GM06990 (cell line): Measurements from ENCODE around the gene TSPAN1.

Experiments
- DNase-seq: peaks from one replicate; pipeline ENCODE4 v3.0.0-alpha.2; 2011; ENCODE audit not compliant: insufficient read length; ENCODE audit errors: extremely low read depth
- H3K27me3 ChIP-seq: replicated peaks from 2 replicates; pipeline ENCODE4 v1.6.0; 2011; ENCODE audit warnings: low read length; ENCODE audit not compliant: control insufficient read depth, insufficient read depth
- H3K36me3 ChIP-seq: 2 replicates; pipeline ENCODE4 v1.5.1; 2011; ENCODE audit warnings: low read length; ENCODE audit not compliant: control insufficient read depth, insufficient read depth
- H3K4me3 ChIP-seq: replicated peaks from 2 replicates; pipeline ENCODE4 v1.5.1; 2011; ENCODE audit warnings: low read depth, mild to moderate bottlenecking, control low read depth, low read length
- TF ChIP-seq, protein P1 (sequence below): IDR thresholded peaks from 2 replicates; pipeline ENCODE4 v1.5.1; 2011; ENCODE audit warnings: low read length, control low read depth, mild to moderate bottlenecking, inconsistent platforms; ENCODE audit not compliant: insufficient read depth, poor library complexity, severe bottlenecking

The TSPAN1 gene

GRCh38 chr1:46186076-46186475 lies 11.2 kb downstream of the TSPAN1 start:
- DNase-seq, result no peak
- no peaks in the 10 kb centered on the region for H3K27me3 ChIP-seq
- no peak overlapping the region for H3K4me3 ChIP-seq
- TF ChIP-seq, protein P1, sequence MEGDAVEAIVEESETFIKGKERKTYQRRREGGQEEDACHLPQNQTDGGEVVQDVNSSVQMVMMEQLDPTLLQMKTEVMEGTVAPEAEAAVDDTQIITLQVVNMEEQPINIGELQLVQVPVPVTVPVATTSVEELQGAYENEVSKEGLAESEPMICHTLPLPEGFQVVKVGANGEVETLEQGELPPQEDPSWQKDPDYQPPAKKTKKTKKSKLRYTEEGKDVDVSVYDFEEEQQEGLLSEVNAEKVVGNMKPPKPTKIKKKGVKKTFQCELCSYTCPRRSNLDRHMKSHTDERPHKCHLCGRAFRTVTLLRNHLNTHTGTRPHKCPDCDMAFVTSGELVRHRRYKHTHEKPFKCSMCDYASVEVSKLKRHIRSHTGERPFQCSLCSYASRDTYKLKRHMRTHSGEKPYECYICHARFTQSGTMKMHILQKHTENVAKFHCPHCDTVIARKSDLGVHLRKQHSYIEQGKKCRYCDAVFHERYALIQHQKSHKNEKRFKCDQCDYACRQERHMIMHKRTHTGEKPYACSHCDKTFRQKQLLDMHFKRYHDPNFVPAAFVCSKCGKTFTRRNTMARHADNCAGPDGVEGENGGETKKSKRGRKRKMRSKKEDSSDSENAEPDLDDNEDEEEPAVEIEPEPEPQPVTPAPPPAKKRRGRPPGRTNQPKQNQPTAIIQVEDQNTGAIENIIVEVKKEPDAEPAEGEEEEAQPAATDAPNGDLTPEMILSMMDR, result no peak
- peaks cover 9% of the 10 kb centered on the region for H3K36me3 ChIP-seq

DNA sequence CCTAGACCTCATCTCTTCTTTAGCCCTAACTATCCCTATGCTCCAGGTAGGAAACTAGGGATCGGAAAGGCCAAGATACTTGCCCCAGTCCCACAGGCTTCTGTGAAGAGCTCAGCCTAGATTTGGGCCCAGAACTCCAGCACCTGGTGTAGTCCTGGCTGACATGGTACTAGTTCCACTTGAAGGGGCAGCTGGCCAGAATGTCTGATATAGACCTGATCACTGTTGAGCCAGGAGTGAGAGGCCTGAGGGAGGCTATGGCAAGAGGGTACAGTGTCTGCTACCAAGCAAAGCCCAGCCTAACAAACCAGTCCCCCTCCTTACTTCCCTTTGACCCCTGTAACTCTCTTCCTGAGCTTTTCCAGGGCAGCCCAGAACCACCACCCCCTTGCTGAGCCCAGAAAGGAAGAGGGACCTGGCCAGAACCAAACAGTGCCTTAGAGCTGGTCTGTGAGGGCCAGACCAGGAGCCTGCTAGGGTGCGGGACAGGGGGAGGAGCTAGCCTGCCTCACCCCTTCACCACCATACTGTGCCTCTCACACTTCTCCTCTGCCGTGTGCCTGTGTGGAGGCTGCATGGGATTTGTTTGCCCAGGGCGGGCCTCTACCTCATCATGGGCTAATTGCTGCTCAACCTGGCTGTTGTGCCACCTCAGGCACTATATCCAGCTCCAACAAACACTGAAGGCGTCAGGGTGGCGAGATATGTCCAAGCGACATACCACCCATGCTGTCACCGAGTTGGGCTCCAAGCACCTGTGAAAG lies 12.4 kb downstream of the TSPAN1 start:
- DNase-seq, result no peak
- Histone ChIP-seq H3K4me3 (no peak overlapping the region), H3K36me3 (peaks cover 11% of the 10 kb centered on the region), H3K27me3 (no peaks in the 10 kb centered on the region)
- TF ChIP-seq, protein P1, result no peak

GRCh38 chr1:46188295-46189030 lies 13.6 kb downstream of the TSPAN1 start:
- TF ChIP-seq, protein P1, result no peak
- Histone ChIP-seq H3K27me3 (no peaks in the 10 kb centered on the region), H3K4me3 (no peak overlapping the region), H3K36me3 (peaks cover 16% of the 10 kb centered on the region)
- no peak for DNase-seq

- peaks cover 19% of the 10 kb centered on the region for H3K36me3 ChIP-seq
Observed at GRCh38 chr1:46190539-46190938, 15.7 kb downstream of the TSPAN1 start.

DNA sequence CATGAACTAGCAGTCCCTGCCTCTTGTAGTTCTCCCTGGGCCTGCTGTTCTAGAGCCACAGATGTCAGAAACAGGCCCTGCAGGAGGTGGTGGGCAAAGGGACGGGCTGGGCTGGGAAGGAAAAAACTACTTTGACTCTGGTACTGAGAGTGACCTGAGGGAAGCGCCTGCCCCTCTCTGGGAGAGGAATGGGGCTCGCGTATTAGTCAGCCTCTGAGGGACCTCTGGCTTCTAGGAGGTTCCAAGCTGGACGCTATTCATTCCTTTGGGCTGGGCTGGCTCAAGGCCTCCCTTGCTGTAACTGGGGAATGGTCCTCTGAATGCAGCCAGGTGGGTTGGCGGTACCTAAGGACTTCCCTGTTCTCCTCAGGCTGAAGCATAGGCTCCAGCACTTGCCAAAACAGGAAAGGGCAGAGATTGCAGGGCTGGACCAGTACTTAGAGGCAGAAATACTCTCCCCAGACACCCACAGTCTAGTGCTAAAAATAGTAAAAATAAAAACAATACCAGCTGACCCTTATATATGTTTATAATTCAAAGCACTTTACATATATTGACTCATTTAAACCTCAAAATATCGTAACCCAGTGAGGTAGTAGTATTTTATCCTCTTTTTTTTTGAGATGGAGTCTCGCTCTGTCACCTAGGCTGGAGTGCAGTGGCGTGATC lies 16.3 kb downstream of the TSPAN1 start:
- TF ChIP-seq, protein P1, result no peak
- Histone ChIP-seq H3K27me3 (no peaks in the 10 kb centered on the region), H3K36me3 (peaks cover 21% of the 10 kb centered on the region), H3K4me3 (no peak overlapping the region)
- no peak for DNase-seq

More at GRCh38 chr1:46190539-46190938, 15.7 kb downstream of the TSPAN1 start:
- no peak for DNase-seq
- Histone ChIP-seq H3K4me3 (no peak overlapping the region), H3K27me3 (no peaks in the 10 kb centered on the region)
- TF ChIP-seq, protein P1, result no peak
